Brain microvascular endothelial cell (primary cell): Measurements from ENCODE around the gene ENOX1.
"Not testable (repeated sequence)": the region's sequence is repeated elsewhere in the genome, so short reads cannot be mapped to it uniquely, and the experiment has no call there.

Experiments
- DNase-seq: peaks from one replicate; pipeline ENCODE4 v3.0.0-alpha.2; 2020
- H3K27ac ChIP-seq: fragments of 250-450 bp; sonication (Bioruptor Pico); 2 replicates; pipeline ENCODE4 v1.5.1; 2020; ENCODE audit warnings: mild to moderate bottlenecking, moderate library complexity
- H3K27me3 ChIP-seq: fragments of 250-450 bp; sonication (Bioruptor Pico); replicated peaks from 2 replicates; pipeline ENCODE4 v1.5.1; 2020; ENCODE audit warnings: mild to moderate bottlenecking
- H3K36me3 ChIP-seq: fragments of 250-450 bp; sonication (Bioruptor Pico); replicated peaks from 2 replicates; pipeline ENCODE4 v1.5.1; 2020; ENCODE audit warnings: mild to moderate bottlenecking
- H3K4me3 ChIP-seq: 2 replicates; pipeline ENCODE4 v1.5.1; 2011; ENCODE audit warnings: low read depth, mild to moderate bottlenecking, control low read depth, low read length, moderate library complexity
- CTCF ChIP-seq: IDR thresholded peaks from 2 replicates; pipeline ENCODE4 v1.5.1; 2011; ENCODE audit warnings: low read depth, mild to moderate bottlenecking, moderate library complexity, low read length, control low read depth, inconsistent platforms; ENCODE audit errors: missing control alignments
- in situ Hi-C: cut with HindIII; loops from 2 replicates; pipeline ENCODE4 v1.10.0; 2017; ENCODE audit warnings: low sequenced_read_pairs, low pct_ligation_motif_present

ENOX1 gene

GRCh38 chr13:43786766-43787517 lies at the start of gene ENOX1:
Gene ENOX1 (minus strand): TSS chr13:43786972.
- Histone ChIP-seq H3K36me3 (no peaks in the 10 kb centered on the region), H3K27me3 (no peaks in the 10 kb centered on the region), H3K27ac (peak within 1 kb of the TSS; percentile 7), H3K4me3 (peak within 1 kb of the TSS; percentile 63)
- in situ Hi-C loops, result no loop called here
- TF ChIP-seq CTCF, result no peak
- peak; percentile 48 for DNase-seq

- H3K27ac ChIP-seq, result no peak overlapping the region
- H3K4me3 ChIP-seq, result no peak overlapping the region
- no peaks in the 10 kb centered on the region for H3K36me3 ChIP-seq
- in situ Hi-C loops, result no loop called here
- H3K27me3 ChIP-seq, result no peaks in the 10 kb centered on the region
- no peak for TF ChIP-seq CTCF
- DNase-seq, result peak; percentile 54
Measured at GRCh38 chr13:43835701-43836100, 48.9 kb upstream of the ENOX1 start.

- peak overlapping the region; percentile 41 for H3K27ac ChIP-seq
- no peak for TF ChIP-seq CTCF
- no peaks in the 10 kb centered on the region for H3K36me3 ChIP-seq
- no peaks in the 10 kb centered on the region for H3K27me3 ChIP-seq
- H3K4me3 ChIP-seq, result no peak overlapping the region
- peak; percentile 49 for DNase-seq
- in situ Hi-C loops, result no loop called here
Measured at GRCh38 chr13:43831088-43831487, 44.3 kb upstream of the ENOX1 start.

- in situ Hi-C loops, result no loop called here
- Histone ChIP-seq H3K4me3 (no peak overlapping the region), H3K27me3 (no peaks in the 10 kb centered on the region), H3K36me3 (no peaks in the 10 kb centered on the region), H3K27ac (peak overlapping the region; percentile 41)
- DNase-seq, result peak; percentile 43
- no peak for TF ChIP-seq CTCF
Measured at GRCh38 chr13:43830497-43830881, 43.7 kb upstream of the ENOX1 start.

- H3K27ac ChIP-seq, in situ Hi-C loops, H3K4me3 ChIP-seq, H3K36me3 ChIP-seq, DNase-seq, H3K27me3 ChIP-seq: not testable (repeated sequence)
Measured at GRCh38 chr13:43824656-43825055, 37.9 kb upstream of the ENOX1 start.

GRCh38 chr13:43822969-43823368 lies 36.2 kb upstream of the ENOX1 start:
- Histone ChIP-seq H3K27me3 (no peaks in the 10 kb centered on the region), H3K4me3 (no peak overlapping the region), H3K27ac (no peak overlapping the region), H3K36me3 (no peaks in the 10 kb centered on the region)
- TF ChIP-seq CTCF, result no peak
- no peak for DNase-seq
- in situ Hi-C loops, result no loop called here
